NOMO-1 (cell line): ENCODE data around the gene TMEM130.
"Not testable (repeated sequence)": the region's sequence is repeated elsewhere in the genome, so short reads cannot be mapped to it uniquely, and the experiment has no call there.

ENCODE experiments used
- DNase-seq, 2 experiments: peaks; one replicate each; lab custom pipeline; 2025; ENCODE audit not compliant: unreplicated experiment in 2 of 2; lab: John Stamatoyannopoulos, UW

Gene TMEM130

DNA sequence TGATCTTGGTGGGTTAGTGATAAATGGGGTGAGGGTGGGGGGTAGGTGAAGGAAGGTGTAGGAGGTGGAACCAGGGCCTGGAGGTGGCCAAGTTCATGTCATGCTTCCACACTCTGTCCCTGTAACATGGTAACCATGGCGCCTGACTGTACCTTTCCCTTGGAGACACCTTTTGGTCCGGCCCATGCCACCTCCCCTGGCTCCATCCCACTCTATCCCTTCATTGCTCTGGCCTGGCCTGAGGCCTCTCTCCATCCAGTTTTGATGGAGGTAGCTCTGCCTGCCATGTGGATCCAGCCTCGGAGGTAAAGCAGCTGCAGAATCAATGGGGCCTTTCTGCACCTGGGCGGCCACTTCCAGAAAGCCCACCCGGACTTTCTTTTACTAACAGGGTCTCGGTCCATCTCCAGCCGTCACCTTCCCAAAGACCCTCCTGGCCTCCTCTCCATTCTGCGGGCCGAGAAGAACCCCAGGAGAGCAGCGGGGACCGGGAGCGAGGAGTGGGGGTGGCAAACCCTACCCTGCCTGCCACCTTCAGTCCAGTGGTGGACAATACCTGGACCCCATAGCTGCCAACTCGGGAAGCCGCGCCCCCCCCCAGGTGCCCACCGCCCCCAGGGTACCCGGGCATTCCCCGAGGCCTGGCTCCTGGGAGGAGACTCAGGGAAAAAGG, 8.0 kb upstream of the TMEM130 start:
- DNase-seq: no peak

DNA sequence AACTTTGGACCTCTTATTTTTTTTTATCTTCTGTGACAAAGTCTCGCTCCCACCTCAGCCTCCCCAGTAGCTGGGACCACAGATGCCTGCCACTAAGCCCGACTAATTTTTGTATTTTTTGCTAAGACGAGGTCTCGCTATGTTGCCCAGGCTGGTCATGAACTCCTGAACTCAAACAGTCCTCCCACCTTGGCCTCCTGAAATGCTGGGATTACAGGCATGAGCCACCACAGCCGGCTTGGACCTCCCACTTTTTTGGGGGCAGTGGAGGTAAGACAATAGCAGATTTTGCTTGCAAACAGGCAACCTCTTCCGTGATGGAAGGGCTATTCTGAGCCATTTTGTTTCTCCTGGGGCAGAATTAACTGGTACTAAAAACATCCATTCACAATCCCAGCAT, 7.3 kb upstream of the TMEM130 start:
- DNase-seq: no peak

DNA sequence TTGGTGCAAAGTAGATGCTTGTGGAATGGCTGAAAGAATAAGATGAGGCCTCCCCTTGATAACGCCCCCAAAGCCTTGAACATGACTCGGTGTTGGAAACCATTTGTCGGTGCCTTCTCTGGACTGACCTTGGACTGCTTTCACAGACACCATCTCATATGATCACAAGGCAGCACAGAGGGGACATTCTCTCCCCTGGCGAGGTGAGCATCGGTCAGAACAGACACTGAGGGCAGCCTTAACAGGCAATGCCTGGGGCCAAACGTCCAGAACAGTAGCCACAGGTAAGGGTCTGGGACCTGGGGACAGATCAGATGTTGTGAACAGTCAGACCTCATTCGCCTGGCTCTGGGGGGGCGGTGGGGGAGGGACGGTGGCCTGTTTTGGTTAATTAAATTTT, 5.7 kb upstream of the TMEM130 start:
- no peak for DNase-seq

DNA sequence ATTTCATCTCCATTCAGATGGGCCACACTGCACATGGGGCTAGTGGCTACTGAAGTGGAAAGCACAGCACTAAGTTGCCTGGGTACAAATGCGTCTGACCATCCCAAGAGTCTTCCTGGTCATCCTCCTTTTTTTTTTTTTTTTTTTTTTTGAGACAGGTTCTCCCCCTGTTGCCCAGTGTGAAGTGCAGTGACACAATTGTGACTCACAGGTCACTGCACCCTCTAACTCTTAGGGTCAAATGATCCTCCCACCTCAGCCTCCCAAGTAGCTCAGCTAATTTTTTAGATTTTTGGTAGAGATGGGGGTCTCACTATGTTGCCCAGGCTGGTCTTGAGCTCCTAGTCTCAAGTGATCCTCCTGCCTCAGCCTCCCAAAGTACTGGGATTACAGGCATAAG, 5.1 kb upstream of the TMEM130 start:
- DNase-seq: no peak

DNA sequence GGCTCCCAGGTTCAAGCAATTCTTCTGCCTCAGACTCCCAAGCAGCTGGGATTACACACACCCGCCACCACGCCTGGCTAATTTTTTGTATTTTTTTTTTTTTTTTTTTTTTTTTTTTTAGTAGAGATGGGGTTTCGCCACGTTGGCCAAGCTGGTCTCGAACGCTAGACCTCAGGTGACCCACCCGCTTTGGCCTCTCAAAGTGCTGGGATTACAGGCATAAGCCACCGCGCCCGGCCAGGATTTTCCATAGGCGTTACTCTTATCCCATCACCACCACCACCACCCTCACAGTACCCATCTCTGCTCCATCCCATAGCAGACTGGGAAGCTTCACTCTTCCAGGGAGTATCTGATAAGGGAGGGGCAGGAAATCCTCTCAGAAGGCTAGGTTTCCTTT, 3.8 kb upstream of the TMEM130 start:
- not testable (repeated sequence) for DNase-seq

DNA sequence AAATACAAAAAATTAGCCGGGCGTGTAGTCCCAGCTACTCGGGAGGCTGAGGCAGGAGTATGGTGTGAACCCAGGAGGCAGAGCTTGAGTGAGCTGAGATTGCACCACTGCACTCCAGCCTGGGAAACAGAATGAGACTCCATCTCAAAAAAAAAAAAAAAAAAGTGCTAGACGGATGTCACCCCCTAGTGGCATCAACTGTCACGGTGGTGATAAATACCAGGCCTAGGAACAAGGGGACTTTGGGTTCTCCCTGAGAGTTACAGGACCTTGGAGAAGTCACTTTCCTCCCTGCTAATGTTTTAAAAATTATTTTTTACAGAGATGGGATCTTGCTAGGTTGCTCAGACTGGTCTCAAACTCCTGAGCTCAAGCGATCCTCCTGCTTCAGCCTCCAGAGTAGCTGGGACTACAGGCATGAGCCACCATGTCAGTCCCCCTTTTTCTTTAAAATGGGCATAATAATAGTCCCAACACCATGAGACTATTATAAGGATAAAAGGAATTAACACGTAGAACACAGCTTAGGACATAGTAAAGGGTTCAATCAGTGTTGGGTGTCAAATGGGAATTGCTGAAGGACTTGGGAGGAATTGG, 2.6 kb upstream of the TMEM130 start:
- peak in 1 of 2 experiments; percentile 33 for DNase-seq

DNA sequence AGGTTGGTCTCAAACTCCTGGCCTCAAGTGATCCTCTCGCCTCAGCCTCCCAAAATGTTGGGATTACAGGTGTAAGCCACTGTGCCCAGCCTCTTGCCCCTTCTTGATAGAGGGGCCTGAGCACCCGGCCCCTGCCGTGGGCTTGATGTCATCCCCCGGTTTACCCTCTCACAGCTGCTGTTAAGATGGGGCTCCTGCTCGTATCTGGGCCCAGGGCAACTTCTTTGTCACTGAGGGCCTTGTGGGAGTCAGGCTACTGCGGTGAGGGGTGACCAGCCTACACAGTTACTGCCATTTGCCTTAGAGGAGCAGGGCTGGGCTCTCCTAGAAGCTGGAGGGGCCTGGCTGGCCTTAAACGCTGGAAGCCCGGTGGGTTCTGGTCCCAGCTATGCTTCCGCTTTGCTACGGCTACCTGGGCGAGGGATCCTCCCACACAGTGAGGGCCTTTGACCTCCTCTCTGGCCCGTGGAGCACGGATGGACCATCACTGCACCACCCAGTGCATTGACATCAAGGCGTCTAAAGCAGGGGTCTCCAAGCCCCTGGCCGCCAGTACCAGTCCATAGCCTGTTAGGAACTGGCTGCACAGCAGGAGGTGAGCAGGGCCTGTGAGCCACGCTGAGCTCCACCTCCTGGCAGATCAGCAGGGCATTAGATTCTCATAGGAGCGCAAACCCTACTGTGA, 1.1 kb upstream of the TMEM130 start:
- DNase-seq: no peak

DNA sequence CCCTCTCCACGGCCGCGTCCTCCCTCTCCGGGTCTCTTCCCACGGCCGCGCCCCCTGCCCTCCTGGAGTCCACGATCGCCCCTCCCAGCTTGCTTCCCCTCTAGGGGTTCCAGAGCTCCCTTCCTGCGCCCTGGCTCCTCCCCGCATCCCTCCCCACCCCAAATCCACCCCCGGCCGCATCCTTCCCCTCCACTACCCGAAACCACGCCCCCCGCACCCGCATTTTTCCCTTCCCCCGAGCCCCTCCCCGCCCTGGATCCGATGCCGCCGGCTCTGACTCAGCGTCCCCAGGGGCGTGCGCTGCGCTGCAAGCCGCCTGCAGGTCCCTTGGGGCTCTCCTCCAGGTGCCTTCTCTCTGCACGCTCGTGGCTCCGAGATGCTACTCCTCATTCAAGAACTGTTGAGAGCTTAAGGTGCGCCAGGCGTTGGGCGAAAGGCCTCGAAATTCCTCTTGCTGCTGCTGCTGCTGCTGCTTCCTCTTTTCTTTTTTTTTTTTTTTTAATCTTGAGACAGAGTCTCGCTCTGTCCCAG, 372 bp upstream of the TMEM130 start:
- peak; percentile 69 to 81 for DNase-seq

DNA sequence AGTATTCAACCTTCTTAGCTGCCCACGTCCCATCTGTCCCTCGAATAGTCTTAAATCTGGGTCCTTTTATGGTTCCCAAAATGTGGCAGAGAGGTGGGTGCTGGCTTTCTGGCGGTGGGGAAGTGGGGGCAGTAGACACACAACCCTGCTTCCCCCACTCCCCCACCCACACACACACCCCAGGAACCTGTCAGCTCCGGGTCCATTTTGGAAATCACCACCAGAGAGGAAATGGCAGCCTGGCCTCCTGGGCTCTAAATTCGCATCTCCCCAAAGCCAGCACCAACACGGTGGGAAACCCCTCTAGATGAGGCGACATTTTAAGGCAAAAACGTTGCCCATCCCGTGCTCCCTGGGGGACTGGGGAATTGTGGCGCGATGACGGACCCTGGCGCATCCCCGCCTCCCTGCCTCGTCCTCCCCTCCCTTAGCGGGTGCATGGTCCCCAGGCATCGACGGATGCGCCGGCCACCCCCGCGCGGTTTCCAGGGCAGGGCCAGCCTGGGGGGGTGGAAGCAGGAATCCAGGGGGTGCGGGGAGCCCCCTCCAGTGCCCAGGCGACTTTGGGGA, 702 bp downstream of the TMEM130 start:
- no peak for DNase-seq

DNA sequence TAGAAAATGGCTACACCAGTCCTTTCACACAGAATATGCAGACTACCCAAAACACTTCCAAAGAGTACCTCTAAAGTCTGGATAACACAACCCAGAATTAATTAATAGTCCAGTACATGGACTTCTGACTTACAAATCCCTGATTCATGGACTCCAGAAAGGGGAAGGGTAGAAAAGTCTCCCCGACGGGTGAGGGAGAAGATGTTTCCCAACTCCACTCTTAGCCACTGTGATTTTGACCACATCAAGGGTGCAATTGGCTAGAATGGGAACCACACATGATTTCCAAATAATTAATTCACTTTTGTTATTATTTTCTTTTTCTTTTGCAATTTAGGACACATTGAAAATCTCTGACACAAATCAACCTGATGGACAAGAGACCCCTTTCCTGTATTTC, 1.4 kb downstream of the TMEM130 start:
- DNase-seq: peak in 1 of 2 experiments; percentile 30

DNA sequence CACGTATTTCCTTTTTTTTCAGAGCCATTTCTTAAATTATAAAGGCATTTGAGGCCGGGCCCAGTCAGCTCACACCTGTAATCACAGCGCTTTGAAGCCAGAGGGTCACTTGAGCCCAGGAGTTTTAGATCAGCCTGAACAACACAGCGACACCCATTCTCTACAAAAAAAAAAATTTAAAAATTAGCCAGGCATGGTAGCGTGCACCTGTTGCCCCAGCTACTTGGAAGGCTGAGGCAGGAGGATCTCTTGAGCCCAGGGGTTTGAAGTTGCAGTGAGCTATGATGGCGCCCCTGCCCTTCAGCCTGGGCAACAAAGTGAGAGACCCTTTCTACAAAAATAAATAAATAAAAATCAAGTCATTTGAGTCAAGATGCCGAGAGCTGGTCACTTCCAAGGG, 3.0 kb downstream of the TMEM130 start:
- DNase-seq: no peak

DNA sequence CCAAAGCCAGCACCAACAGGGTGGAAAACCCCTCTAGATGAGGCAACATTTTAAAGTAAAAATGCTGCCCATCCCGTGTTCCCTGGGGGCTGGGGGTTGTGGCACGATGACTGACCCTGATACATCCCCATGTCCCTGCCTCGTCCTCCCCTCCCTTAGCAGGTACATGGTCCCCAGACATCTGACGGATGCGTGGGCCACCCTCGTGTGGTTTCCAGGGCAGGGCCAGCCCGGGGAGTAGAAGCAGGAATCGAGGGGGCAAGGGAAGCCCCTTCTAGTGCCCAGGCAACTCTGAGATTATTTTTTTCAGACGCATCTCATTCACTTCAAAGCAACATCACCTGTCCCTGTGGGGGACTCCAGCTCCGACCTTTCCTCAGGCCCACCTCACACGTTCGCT, 3.5 kb downstream of the TMEM130 start:
- no peak for DNase-seq

DNA sequence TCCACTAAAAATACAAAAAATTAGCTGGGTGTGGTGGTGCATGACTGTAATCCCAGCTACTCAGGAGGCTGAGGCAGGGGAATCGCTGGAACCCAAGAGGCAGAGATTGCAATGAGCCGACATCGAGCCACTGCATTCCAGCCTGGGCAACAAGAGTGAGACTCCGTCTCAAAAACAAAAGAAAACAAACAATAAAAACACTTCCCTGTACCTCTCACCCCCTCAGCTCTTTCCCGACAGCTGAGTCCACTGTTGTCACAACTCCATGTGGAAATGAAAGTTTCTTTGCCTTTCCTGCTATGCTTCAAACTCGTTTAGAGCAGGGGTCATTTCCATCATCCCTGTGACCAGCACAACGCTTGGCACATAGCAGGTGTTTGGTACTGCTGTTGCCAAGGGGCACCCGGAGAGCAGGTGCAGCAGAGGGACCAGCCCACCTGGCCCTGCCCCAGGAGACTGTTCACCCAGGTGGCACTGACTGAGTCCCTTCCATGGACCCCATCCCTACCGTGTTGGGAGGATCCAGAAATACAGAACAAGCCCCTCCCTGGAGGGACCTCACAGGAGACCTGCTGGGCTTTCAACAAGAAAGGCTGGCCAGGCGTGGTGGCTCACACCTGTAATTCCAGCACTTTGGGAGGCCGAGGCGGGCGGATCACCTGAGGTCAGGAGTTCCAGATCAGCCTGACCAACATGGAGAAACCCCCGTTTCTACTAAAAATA, 4.9 kb downstream of the TMEM130 start:
- peak; percentile 6 to 11 for DNase-seq

DNA sequence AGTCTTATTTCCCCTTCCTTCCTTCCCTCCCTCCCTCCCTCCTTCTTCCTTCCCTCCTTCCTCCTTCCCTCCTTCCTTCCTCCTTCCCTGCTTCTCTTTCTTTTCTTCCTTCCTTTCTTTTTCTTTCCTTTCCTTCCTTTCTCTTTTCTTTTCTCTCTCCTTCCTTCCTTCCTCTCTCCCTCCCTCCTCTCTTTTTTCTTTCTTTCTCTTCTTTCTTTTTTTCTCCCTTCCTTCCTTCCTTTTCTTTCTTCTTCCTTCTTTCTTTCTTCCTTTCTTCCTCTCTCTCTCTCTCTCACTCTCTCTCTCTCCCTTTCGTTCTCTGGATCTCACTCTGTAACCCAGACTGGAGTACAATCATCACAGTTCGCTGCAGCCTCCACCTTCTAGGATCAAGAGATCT, 6.2 kb downstream of the TMEM130 start:
- DNase-seq: no peak

DNA sequence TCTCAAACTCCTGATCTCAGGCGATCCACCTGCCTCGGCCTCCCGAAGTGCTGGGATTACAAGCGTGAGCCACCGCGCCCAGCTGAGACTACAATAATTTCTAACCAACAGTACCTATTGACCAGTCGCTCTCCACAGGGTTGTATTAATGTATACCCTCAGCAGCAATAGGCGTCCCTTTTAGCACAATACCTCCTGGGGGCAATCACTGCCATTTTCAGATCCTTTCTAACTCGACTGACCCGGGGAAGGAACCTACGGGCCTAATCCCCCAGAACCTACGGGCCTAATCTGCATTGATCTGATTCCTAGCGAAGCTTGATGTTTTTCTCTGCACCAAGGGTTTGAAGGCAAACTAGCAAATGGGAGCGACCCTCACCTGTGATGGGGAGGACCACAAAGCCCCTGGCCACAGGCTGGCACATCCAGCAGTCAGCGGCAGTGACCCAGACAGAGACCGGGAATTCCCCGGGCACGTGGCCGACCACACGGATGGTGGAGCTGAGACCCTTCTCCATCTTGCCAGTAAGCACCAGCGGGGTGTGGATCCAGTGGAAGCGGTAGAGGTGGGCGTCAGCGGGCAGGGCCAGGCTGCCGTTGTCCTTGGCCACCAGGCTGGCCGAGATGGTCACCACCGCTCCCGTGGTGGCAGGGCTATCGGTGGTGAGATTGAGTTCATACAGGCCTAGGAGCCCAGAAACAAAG, 6.9 kb downstream of the TMEM130 start:
- no peak for DNase-seq

DNA sequence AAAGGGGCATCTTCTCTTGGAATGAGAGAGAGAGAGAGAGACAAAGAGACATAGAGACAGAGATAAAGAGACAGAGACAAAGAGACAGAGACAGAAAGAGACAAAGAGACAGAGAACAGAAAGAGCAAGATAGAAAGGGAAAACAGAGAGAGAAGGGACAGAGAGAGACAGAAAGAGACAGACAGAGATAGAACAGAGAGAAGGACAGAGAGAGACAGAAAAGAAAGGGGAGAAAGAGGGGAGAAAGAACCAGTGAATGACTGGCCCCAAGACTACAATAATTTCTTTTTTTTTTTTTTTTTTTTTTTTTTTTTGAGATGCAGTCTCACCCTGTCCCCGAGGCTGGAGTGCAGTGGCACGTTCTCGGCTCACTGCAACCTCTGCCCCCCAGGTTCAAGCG, 7.6 kb downstream of the TMEM130 start:
- no peak for DNase-seq

DNA sequence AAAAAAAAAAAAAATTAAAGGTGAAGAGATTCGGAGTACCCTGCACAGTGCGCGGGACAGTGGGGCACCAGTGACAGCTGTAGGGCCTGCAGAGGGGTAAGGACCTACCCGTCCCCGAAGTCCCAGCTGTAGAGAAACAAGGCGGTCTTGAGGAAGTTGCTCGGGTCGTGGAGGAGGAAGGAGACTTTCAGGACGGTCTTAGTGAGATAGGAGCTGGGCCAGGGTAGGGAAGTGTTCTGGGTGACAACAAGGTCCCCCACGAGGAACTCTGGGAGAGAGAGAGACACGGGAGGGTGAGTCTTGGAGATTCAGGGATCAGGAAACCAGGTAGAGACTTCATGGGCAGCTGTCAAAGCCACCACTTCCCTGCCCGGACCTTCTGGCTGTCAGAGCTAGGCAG, 9.7 kb downstream of the TMEM130 start:
- no peak for DNase-seq

DNA sequence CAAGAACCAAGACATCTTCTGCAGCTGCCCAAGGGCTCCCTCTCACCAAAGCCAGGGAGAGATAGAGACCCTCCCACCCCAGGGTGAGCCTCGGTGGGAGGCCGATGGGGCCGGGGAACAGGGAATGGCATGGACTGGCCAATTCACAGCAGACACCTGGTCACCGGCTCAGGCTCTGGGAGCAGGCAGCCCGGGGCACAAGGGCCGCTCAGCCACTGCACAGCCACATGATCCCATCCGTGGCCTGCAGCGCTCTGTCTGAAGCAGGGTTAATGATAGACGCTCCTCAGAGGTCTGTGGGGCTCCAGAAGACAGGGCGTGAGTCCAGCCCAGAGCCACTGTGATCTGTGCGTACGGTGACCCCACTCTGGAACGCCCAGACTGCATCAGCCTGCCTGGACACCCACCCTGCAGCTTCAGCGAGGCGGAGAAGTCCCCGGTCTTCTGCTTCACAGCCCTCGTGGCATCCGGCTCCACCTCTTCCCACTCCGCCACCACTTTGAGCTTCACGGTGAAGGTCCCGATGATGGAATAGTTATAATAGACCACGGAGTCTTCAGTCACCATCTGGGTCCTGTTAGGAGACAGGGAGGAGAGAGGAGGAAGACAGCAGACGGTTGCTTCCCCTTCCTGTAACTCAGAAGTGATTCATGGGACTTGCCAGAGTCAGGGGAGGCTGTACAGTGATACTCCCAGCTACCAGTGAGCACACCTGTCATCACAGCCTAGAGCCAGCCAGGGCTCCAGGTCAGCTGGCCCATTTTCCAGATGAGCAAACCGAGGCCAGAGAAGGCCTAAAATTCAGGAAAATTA, 14.0 kb downstream of the TMEM130 start:
- DNase-seq: no peak

DNA sequence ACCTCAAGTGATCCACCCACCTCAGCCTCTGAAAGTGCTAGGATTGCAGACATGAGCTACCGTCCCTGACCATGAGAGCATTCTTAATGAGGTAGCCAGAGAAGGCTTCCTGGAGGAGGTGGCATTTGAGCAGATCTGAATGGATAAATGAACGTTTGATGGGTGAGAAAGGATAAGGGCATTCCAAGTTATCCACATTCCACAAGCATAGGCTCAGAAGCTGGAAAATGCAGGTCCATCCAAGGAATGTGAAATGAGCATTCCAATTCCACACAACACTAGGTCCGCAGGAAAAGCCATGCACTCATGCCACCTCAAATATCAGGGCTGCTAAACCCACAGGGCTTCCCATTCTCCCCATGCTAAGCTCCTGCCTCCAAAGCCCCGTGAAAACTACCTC, 17.0 kb downstream of the TMEM130 start:
- no peak for DNase-seq

DNA sequence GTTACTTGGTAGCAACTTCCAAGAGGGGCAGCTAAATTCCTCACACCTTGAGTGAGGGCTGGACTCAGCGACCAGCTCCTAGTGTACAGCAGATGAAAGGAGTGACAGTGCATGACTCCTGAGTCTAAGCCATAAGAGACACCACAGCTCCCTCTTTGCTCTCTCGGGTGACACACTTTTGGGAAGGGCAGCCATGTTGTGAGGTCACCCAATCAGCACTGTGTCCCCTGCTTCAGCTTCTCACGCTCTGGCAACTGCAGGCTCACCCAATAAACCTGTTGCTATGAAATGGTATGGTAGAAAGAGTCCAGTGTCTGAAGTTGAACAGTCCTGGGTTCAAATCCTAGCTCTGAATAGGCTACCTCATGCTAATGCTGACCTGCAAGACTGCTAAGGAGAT, 20.9 kb downstream of the TMEM130 start:
- no peak for DNase-seq
